HK-2 (cell line): ENCODE results near the gene MYO1B.

ENCODE experiments used
- DNase-seq: peaks from one replicate; pipeline ENCODE4 v3.0.0-alpha.2; 2018; ENCODE audit not compliant: unreplicated experiment

MYO1B gene

DNA sequence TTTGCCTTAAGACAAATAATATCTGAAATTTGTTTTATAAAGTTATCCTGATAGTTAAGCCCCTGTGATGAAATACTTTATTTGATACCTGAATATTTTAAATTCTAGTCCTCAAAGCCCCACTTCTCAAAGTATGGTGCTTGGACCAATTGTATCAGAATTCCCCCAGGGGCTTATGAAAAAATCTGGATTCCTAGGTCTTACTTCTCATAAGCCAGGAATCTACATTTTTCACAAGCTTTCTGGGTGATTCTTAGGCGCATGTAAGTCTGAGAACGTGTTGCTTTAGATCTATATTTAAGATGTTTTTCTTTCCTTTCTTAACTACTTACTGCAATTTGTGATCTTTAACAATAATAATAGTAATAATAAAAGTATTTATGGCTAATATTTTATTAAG is 53.1 kb downstream of the MYO1B start:
- DNase-seq: no peak

DNA sequence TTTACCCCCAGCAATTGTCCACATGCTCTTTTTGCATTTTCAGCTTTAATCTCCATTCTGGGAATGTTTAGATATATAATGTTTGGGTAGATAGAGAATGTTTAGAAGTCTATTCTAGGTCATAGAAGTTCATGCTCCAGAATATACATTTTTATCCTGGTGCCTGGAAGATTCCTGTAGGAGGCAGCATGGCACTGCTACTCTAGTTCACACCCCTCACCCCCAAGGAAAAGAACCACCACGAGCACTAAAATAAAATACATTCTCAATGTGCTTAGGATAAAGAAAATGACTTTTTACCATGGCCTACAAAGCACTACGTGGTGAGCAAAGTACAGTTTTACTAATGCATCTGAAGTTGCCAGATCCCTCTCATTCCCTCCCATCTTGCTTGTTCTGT is 53.8 kb downstream of the MYO1B start:
- no peak for DNase-seq

DNA sequence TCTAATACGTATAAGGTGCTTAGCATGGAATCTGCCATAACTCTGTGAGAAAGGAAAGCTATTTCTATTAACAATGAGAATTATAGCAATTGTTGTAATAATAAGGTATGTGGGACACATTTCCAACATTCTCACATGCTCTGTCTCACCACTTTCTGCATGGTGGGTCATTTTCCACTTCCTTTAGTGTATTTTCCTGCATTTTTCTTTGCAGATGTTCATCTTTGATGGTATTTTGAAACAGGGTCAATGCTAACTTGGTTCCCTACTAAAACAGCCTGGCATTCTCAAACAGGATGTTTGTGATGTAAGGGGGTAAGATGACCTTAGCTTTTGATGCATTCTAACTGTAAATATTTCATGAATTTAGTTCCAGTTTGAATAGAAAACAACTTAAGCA is 54.7 kb downstream of the MYO1B start:
- no peak for DNase-seq

DNA sequence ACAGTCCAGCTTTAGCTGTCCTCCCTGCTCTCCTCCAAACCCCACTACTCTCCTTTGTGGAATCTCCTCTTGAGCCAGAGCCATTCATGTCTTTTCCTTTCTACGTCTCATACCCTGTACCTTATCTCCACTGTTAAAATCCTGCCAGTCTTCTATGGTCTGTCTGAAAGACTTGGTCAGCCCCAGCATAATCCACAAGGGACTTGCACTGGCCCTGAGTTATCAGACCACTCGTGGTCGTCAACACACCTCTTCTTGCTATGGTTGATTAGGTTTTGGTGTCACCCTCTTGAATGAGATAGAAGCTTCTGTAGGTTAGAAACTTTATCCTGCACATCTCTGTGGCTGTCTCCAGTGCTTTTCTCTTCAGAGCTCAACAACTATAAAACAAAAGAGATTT is 56.8 kb downstream of the MYO1B start:
- no peak for DNase-seq

DNA sequence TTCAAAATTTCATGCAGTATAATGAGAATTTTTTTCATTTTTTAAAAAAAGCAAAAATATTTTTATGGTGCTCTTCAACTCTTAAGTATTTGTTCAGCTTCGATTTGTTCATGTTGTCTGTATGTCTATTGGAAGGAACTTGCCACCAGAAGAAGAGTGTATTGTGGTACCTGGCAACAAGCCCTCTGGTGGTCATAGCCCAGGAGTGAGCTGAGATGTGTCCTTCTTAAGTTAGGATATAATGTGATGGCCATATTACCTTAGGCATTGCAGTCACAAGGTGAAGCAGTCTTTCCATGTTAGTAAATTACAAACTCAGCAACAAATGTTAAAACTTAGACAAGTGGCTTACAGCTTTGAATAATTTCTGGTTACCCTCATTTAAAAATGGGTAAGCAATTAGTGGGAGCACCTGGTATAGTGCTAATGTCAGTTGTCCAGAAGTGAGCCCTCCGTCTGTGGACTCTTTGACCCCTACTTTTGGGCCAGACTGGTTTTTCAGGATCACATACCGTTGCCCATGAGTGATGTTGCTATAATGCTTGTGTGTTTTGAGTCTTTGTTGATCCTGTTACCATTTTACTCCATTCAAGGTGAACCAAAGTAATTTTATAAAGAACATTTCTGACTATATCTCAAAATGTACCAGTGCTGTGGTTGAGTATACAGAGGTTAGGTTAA is 57.4 kb downstream of the MYO1B start:
- no peak for DNase-seq

DNA sequence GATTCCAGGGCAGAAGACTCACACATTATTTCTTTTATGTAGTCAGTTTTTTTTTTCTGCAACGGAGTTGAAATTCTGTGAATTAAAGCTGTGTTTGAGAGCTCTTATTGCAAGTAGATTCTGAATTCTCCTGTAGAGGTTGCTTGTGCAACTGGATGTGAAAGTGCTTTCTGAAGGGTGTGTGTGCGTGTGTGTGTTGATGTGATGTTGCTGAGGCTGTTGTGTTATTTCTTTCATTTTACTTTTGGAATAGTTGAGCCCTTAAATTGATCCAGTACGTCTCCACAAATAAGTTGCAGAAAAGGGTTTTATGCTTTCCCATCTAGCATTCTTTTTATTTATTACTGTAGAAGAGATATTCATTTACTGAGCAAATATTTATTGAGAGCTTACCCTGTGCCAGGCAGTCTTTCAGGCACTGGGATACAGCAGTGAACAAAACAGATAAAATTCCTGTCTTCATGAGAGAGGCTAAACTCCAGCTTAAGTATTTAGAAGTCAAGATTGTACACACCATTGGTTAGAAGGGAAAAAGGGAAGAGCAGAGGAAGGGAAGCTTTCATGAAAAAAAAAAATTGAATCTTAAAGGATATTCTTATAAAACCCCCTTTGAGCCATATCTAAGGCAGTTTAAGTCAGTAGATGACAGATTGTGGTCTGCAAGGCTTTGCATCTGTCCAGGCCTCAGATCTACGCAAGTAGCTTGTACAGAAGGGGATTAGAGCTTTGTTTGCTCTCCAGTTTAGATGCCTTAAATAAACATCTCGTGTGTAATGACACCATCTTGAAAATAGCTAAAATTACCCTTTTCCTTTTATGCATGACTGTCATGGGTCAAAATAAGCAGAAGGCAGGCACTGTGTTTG is 58.2 kb downstream of the MYO1B start:
- DNase-seq: no peak

DNA sequence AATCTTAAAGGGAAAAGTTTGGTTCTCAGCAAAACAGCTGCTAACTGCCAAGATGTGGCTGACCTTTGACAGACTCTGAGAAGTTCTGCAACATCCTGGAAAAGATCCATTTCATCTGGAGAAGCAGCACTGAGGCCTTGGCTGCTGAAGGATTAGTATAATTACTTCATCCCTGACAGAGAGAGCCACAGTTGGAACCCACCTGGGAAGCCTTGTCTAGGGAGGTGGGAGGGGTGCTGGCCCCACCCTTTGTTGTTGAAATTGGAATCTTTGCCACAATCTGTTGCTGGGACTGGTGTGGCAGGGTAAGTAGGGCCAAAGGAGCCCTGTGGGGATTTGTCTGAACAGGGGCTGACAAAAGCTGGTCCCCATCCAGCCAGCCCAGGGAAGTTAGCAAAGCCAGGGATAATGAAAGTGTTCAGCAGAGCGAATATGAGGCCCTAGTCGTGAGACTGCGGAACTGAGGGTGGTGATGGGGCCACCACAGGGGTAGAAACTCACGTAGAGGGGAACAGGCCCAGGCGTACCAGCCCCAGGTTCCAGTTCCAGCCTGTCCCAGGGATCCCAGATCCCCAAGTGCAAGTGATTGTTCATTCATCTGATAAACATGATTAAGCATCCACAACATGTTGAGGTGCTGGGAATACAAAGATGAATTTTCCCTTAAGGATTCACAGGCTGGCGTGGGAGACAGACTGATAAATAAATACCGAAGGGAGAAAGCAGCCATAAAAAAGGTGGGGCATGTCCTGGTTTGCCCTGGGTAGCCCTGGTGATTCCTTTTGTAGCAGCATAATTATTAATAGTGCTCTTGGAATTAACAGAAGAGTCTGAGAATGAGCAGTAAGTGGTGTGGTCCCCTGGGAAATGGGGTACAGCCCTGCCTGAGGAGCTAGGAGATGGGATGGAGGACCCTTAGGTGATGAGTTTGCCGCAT is 60.0 kb downstream of the MYO1B start:
- DNase-seq: no peak

DNA sequence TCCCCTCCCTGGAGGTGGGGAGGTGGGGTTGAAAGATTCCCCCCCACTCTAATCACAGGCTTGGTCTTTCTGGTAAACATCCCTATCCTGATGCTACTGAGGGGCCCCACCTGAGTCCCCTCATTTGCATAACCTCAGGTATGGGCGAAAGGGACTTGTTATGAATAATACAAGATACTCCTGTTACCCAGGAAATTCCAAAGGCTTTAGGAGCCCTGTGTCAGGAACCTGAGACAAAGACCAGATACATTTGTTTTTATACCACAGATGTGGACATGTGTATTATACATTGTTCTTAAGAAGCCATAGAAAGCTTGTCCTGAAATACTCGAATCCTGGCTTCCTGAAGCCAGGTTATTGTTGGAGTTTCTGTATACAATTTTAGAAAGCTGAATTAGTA is 62.8 kb downstream of the MYO1B start:
- no peak for DNase-seq

DNA sequence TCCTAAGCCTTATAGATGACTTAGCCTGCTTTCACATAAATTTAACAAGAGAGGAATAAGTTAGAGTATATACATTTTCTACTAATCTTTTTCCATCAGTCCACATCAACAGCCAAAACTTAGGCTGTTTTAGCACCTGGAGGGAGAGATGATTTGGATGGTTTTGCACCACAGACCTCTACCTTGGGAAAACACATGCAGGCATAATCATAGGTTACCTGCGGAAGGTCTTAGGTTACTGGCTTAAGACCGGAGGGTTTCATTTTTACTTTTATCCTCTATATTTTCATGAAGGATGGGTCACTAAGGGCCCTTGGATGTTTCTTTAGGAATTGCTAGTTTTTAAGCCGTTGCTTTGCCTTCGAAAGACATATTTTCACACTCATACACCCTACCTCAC is 66.0 kb downstream of the MYO1B start:
- no peak for DNase-seq

DNA sequence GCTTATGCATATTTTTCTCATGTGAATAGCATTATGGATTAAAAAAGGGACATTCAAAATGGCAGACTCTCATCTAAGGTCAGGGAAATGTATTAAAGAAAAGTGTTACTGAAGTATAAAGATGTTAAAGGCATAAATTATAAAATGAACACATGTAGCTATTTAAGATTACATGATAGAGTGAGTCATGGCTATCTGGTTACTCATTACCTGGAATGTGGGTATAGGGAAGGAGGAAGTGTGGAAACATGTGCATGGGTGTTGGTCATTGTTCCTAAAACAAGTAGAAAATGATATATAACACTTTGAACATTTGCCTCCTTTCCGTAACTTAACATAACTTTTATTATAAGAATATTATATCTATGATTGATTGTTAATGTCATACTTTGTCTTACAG is 66.4 kb downstream of the MYO1B start:
- DNase-seq: no peak

DNA sequence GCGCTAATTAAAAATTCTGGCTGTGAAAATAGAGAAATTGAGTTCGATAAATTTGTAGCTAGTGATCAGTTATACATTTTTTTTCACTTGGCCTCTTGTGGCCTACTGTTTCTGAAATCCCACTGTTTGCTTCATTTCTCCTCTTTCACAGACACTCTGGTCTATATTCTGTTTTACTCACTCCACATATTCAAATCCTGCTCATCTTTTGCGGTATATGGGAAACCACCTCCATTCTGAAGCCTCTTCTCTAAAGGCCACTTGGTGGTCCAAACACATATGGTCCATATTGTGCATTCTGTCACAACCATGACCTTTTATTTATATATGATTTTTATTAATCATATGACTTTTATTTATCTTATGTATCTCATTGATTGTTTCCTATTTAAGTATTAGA is 67.0 kb downstream of the MYO1B start:
- DNase-seq: no peak

DNA sequence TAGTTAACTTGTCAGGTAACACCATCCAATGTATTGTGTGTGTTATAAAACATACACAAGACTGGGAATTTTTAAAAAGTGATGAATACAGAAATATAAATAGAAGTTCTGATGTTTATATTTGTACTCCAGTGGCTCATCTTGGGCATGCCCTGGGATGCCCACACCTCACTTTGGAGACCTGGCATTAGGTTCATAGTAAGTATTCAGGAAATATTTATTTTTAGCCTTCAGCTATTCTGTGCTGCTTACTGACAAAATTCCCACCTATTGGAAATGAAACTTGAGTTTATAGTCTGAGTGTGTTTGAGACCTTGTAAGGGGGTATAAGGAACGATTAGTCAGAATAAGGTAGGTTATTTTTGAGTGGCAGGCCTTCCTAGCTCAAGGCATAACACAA is 67.5 kb downstream of the MYO1B start:
- DNase-seq: no peak

DNA sequence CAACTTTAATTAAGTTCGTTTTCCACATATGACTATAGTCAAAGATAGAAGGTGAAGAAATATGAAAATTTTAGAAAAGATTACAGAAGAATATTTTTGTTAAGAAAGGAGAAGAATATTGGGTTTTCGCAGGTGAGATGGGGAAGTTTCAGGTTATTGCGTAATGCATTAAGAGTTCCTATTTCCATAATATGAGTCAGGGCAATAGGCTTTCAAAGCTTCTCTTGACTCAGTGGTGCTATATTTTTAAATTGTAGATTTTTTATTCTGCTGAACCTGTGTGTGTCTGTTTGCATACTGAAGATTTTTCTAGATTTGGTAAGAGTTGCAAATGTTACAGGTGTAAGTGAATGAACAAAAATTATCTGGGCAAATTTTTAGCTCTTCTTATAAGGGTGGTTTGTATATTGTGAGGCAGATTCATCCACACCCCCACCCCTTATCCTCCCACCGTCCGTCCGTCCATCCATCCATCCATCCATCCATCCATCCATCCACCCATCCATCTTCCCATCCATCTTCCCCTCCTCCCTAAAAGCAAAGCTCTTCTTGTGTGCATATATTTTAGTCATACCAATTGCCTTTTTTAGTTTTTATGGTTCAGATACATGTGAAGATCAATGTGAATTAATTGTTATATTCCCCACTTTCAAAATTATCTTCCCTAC is 69.6 kb downstream of the MYO1B start:
- DNase-seq: no peak

DNA sequence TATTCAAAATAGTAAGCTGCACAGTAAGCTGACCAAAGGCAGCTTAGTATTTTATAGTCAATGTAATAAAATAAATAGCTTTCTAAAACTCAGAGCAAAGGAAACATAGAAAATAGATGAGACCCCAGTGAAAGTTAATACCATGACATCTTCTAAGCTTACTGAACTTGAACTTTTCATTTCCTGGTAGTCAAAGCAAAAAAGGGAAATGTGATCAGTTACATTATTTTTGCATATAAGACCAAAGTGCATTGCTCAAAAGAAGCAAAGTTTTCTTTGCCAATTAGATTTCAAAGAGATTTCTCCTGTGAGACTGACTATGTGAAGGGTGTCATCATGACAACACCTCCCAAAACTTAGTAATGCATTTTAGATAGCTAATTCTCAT is 70.2 kb downstream of the MYO1B start:
- no peak for DNase-seq

DNA sequence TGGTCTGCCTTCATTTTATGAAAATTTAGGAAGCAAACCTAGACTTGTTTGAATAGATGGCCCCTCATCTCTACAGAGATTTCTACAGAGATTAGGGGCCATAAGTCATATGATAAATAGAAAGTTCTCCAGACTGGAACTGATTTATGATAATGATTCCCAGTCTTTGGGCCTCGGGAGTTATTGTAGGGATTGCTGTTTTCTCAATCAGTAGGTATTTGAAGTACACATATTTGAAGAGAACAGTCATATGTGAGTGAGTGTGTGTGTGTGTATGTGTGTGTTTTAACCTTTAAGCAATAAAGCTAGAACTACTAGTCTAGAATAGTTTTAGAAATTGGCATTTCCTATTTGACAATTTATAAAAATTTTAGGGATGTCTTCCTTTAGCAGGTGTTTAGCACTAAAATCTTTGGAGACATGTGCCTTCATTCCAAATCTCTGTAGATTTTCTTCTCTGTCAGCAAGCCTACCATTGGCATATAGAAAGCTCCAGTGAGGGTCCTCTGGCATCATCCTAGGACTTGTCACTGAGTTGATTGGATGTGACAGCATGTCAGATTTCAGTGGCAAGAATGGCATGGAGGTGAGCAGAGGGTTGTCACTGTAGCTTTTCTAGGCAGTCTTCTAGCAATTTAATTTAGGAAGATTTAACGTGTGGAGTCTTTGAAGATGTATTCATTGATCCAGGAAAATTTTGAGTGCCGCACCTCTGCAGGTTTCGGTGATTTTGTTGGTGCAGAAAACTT is 71.2 kb downstream of the MYO1B start:
- no peak for DNase-seq

DNA sequence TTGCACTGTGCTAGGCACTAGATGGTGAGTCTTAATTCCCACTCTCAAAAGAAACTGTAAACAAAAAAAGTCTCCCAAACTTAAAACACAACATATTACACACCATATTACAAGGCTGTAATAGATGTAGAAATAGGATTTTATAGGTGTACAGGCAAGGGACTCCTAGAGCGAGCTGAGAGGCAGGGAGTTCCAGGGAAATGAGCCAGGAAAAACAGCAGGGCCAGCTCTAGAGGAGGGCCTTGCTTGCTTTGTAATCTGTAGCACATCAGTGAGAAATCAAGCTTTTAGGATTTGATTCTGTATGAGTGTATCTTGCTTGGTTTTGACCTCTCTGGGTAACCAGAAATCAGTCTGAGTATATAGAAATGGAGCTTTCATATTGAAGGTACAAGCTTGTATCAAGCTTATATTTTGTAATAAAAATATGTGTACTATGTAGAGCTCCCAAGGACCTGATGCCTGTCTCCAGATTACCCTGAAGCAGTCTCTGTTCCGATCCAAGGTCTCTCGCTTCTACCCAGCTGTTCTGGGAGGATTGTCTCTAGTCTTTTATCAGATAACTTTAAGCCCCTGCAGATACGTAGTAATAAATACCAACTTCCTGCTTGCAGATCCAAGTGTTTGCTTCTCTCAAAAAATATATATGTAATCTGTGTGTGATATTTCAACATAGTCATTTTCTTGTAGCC is 73.0 kb downstream of the MYO1B start:
- no peak for DNase-seq

DNA sequence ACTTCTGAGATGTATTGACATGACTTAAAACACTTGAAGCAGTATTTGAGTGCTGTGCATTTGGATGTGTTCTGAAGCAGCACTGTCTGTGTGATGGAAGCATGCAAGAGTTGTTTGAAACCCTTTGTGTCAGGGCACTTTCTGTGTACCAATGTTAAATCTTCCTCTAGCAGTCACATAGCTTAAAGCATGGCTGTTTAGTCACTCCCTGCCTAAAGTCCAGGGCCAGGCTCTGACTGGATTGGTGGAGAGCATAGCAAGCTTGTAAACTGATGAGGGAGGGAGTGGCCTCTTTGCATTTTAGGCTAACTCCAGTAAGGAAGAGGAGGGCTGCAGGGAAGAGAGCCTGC is 73.5 kb downstream of the MYO1B start:
- DNase-seq: no peak

DNA sequence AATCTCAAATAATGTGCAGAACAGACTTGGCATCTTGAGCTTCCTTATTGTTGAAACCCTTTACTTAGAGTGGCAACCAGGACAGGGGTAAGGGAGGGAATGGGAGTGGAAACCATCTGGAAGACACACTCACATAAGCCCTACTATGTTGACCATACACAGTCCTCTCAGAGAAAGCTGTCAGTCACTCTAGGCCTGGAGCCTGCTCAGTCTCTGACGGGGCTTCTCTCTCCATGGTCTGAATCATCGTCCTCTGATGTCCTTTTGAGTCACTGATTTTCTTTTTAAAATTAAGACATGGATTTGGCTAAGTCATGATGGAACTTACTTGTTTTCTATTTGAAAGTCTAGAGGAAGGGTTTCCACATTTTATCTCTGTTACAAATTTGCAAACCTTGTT is 74.0 kb downstream of the MYO1B start:
- DNase-seq: no peak

DNA sequence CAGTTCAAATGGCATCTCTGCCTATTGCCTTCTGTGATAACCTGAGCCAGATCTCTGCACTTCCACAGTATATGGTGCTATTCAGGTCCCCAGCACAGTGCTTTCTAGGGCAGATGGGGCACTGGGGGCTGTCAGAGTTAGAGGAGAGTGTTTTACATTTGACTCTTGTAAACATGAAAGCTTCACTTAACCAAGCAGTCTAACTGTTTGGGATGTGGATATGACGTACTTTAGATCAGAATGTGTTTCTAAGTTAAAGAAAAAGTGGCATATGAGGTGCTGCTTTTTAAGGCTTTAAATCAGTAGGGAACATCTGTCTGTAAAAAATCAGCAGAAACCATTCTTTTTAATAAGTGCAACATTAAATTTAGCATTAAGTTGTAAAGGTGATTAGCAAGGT is 75.7 kb downstream of the MYO1B start:
- no peak for DNase-seq

DNA sequence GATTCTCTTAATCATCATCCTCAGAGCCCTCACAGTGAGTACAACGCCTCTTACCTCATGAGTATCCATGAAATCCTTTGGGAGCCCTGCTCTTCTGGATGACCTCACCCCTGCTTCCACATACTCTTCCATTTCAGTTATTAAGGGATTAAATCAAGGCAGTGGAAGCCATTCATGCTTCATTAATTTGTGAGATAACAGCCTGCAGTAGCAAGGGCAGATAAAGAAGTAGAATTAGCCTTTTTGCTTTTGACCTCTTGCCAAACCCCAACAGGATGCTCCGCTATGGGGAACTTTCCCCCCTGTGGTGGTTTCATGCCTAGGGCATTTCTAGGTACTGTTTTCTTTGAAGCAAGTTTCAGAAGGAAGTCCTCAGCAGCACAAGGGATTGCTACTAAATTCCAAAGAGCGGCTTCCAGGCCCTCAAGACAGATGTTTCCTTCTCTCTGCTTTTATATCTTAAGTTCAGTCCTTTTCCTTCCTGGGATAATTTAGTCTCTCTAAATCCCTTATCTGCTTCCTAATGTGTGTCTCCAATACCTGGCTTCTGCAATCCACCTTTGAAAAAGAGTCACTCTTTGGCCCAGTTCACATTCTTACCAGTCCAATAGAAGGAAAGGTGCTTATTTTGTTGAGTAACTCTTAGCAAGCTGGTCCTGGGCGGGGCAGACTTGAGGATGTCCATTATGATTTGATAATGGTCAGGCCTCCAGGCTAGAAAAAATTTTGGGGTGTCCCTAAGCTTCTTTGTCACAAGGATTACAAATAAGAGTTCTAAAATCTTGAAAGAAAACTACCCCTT is 76.9 kb downstream of the MYO1B start:
- peak; percentile 33 for DNase-seq
